Panc1 (cell line): ENCODE measurements around the gene SSH2. TPM values are rescaled to one million over a fixed set of nuclear protein-coding genes. Genes with fewer than 3 reads are reported as not detected.

Experiments
- ATAC-seq: fragments of 200-7000 bp; cut with Tn5 transposase; 2 replicates; pipeline ENCODE4 v1.9.1; 2020; ENCODE audit warnings: mild to moderate bottlenecking, moderate library complexity
- BruUV-seq: library from RNA; stranded (reverse); fragments of 400-500 nt; replicated peaks from 2 replicates; lab custom pipeline; 2021; lab: Mats Ljungman, UMichigan
- CTCF ChIA-PET: fragments of 300-600 bp; sonication (Branson Sonifier 250); formaldehyde crosslinking; loops from one replicate; lab custom pipeline; 2022; ENCODE audit warnings: antibody characterized with exemption; lab: Charles Lee
- POLR2A ChIA-PET: fragments of 300-600 bp; sonication (Branson Sonifier 250); formaldehyde crosslinking; loops from one replicate; lab custom pipeline; 2022; ENCODE audit warnings: antibody characterized with exemption; lab: Charles Lee
- DNase-seq: peaks from one replicate; pipeline ENCODE4 v3.0.0-alpha.2; 2010; ENCODE audit warnings: low read depth, low spot score
- H3K27ac ChIP-seq: 2 replicates; pipeline ENCODE4 v1.5.1; 2011; ENCODE audit warnings: mild to moderate bottlenecking, low read length, inconsistent platforms
- H3K27me3 ChIP-seq: fragments of 200-500 bp; sonication (Bioruptor generic); 2 replicates; pipeline ENCODE4 v1.6.0; 2014; ENCODE audit warnings: low read length, inconsistent platforms; ENCODE audit not compliant: control insufficient read depth, insufficient read depth
- H3K36me3 ChIP-seq: fragments of 200-500 bp; sonication (Bioruptor generic); 2 replicates; pipeline ENCODE4 v1.5.1; 2014; ENCODE audit warnings: inconsistent platforms, mild to moderate bottlenecking, low read length, moderate library complexity; ENCODE audit not compliant: control insufficient read depth, insufficient read depth
- H3K4me1 ChIP-seq: 2 replicates; pipeline ENCODE4 v1.5.1; 2011; ENCODE audit warnings: inconsistent platforms, mild to moderate bottlenecking, low read length, moderate library complexity; ENCODE audit not compliant: control insufficient read depth, insufficient read depth
- H3K4me3 ChIP-seq, 2 experiments: 2 replicates each; pipeline ENCODE4 v1.5.1; 2011 to 2012; ENCODE audit warnings: low read depth in 2 of 2, low read length in 2 of 2, mild to moderate bottlenecking in 2 of 2, inconsistent platforms in 1 of 2, moderate library complexity in 1 of 2
- H3K9me3 ChIP-seq: fragments of 200-500 bp; sonication (Bioruptor generic); 2 replicates; pipeline ENCODE4 v1.5.1; 2014; ENCODE audit warnings: low read depth, mild to moderate bottlenecking, inconsistent platforms, low read length, moderate library complexity; ENCODE audit not compliant: control insufficient read depth, insufficient read depth
- POLR2AphosphoS5 ChIP-seq: IDR thresholded peaks from 2 replicates; pipeline ENCODE4 v1.6.1; 2012; ENCODE audit warnings: mild to moderate bottlenecking, low read depth, low read length, moderate library complexity
- SIN3A ChIP-seq: IDR thresholded peaks from 2 replicates; pipeline ENCODE4 v1.6.1; 2012; ENCODE audit warnings: low read depth, mild to moderate bottlenecking, low read length, moderate library complexity, borderline replicate concordance; ENCODE audit not compliant: insufficient read depth
- TCF7L2 ChIP-seq: IDR thresholded peaks from 2 replicates; pipeline ENCODE4 v1.6.1; 2011; ENCODE audit warnings: mild to moderate bottlenecking, low read depth, low read length, inconsistent platforms
- in situ Hi-C: cut with HindIII; loops from 2 replicates; pipeline ENCODE4 v1.10.0; 2016; ENCODE audit warnings: low sequenced_read_pairs, low pct_unique_long_range_greater_than_20kb
- intact Hi-C: fragments of 100-400 bp; cut with micrococcal nuclease; formaldehyde crosslinking; loops from one replicate; pipeline ENCODE4 v1.10.0; 2022; ENCODE audit not compliant: unreplicated experiment
- total RNA-seq: library from RNA; stranded (reverse); gene quantifications from one replicate; pipeline ENCODE4 v1.2.1, GENCODE V29; 2021; ENCODE audit not compliant: unreplicated experiment
- TF ChIP-seq, protein P1 (sequence below): fragments of 450-650 bp; IDR thresholded peaks from 2 replicates; pipeline ENCODE4 v1.5.1; 2017; ENCODE audit warnings: mild to moderate bottlenecking
- TF ChIP-seq, protein P2 (sequence below), 2 experiments: IDR thresholded peaks; 2 replicates each; pipeline ENCODE4 v1.6.1; 2011 to 2012; ENCODE audit warnings: low read depth in 2 of 2, control low read depth in 1 of 2, low read length in 1 of 2, mild to moderate bottlenecking in 1 of 2, moderate library complexity in 1 of 2; ENCODE audit not compliant: insufficient read depth in 1 of 2

Gene SSH2
- total RNA-seq, 1 experiment from 2014 or later = 30.6 TPM

DNA sequence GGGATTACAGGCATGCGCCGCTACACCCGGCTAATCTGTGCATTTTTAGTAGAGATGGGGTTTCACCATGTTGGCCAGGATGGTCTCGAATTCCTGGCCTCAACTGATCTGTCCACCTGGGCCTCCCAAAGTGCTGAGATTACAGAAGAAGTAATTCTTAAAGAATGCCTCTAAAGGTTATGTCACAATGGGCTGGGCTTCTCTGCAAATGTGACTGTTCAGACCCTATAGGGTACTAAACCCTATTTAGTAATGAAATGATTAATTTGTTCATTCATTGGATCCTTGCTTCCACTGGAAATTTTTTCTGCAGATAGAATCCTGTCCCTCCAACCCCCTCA, 198.5 kb downstream of the SSH2 start:
- no peak for TF ChIP-seq SIN3A
- TF ChIP-seq POLR2AphosphoS5 = no peak
- TF ChIP-seq TCF7L2 = no peak
- TF ChIP-seq, protein P1, sequence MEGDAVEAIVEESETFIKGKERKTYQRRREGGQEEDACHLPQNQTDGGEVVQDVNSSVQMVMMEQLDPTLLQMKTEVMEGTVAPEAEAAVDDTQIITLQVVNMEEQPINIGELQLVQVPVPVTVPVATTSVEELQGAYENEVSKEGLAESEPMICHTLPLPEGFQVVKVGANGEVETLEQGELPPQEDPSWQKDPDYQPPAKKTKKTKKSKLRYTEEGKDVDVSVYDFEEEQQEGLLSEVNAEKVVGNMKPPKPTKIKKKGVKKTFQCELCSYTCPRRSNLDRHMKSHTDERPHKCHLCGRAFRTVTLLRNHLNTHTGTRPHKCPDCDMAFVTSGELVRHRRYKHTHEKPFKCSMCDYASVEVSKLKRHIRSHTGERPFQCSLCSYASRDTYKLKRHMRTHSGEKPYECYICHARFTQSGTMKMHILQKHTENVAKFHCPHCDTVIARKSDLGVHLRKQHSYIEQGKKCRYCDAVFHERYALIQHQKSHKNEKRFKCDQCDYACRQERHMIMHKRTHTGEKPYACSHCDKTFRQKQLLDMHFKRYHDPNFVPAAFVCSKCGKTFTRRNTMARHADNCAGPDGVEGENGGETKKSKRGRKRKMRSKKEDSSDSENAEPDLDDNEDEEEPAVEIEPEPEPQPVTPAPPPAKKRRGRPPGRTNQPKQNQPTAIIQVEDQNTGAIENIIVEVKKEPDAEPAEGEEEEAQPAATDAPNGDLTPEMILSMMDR = no peak
- TF ChIP-seq, protein P2, sequence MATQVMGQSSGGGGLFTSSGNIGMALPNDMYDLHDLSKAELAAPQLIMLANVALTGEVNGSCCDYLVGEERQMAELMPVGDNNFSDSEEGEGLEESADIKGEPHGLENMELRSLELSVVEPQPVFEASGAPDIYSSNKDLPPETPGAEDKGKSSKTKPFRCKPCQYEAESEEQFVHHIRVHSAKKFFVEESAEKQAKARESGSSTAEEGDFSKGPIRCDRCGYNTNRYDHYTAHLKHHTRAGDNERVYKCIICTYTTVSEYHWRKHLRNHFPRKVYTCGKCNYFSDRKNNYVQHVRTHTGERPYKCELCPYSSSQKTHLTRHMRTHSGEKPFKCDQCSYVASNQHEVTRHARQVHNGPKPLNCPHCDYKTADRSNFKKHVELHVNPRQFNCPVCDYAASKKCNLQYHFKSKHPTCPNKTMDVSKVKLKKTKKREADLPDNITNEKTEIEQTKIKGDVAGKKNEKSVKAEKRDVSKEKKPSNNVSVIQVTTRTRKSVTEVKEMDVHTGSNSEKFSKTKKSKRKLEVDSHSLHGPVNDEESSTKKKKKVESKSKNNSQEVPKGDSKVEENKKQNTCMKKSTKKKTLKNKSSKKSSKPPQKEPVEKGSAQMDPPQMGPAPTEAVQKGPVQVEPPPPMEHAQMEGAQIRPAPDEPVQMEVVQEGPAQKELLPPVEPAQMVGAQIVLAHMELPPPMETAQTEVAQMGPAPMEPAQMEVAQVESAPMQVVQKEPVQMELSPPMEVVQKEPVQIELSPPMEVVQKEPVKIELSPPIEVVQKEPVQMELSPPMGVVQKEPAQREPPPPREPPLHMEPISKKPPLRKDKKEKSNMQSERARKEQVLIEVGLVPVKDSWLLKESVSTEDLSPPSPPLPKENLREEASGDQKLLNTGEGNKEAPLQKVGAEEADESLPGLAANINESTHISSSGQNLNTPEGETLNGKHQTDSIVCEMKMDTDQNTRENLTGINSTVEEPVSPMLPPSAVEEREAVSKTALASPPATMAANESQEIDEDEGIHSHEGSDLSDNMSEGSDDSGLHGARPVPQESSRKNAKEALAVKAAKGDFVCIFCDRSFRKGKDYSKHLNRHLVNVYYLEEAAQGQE (IDR thresholded peaks at IDR 0.05; ENCODE audit: insufficient read depth in 1 of 2, low read depth in 2 of 2, low read length in 1 of 2) = no peak
- in situ Hi-C loops (no loop called here), intact Hi-C loops (no loop called here)
- ATAC-seq = no peak
- Histone ChIP-seq H3K9me3 (no peaks in the 10 kb centered on the region), H3K27me3 (no peaks in the 10 kb centered on the region), H3K36me3 (no peaks in the 10 kb centered on the region), H3K27ac (peak overlapping the region; percentile 30; the same call in 1 of the 2 replicates), H3K4me3 (no peak overlapping the region), H3K4me1 (peaks cover 14% of the 10 kb centered on the region)
- POLR2A ChIA-PET = no interaction called here
- no TSS peak for BruUV-seq
- CTCF ChIA-PET = no interaction called here
- DNase-seq = no peak

DNA sequence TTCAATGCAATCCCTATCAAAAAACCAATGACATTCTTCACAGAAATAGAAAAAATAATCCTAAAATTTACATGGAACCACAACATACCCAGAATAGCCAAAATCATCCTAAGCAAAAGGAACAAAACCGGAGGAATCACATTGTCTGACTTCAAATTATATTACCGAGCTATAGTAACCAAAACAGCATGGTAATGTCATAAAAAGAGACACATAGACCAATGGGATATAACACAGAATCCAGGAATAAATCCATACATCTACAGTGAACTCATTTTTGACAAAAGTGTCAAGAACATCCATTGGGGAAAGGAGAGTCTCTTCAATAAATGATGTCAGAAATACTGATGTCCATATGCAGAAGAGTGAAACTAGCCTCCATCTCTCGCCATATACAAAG, 201.5 kb downstream of the SSH2 start:
- no TSS peak for BruUV-seq
- H3K27me3 ChIP-seq = no peaks in the 10 kb centered on the region
- ATAC-seq (no peak), DNase-seq (no peak)
- TF ChIP-seq, protein P1 = no peak
- POLR2A ChIA-PET = no interaction called here
- H3K9me3 ChIP-seq = no peaks in the 10 kb centered on the region
- CTCF ChIA-PET = no interaction called here
- peaks cover 14% of the 10 kb centered on the region for H3K4me1 ChIP-seq
- H3K36me3 ChIP-seq = no peaks in the 10 kb centered on the region
- no peak overlapping the region for H3K4me3 ChIP-seq
- in situ Hi-C loops (no loop called here), intact Hi-C loops (no loop called here)
- no peak overlapping the region for H3K27ac ChIP-seq
